GM21367 (cell line): ENCODE data around the gene HPN.
"Not testable (repeated sequence)": the region's sequence is repeated elsewhere in the genome, so short reads cannot be mapped to it uniquely, and the experiment has no call there.

Experiments
- ATAC-seq: cut with Tn5 transposase; IDR thresholded peaks from one replicate; pipeline ENCODE4 v1.9.1; 2021; ENCODE audit not compliant: unreplicated experiment

The HPN gene

DNA sequence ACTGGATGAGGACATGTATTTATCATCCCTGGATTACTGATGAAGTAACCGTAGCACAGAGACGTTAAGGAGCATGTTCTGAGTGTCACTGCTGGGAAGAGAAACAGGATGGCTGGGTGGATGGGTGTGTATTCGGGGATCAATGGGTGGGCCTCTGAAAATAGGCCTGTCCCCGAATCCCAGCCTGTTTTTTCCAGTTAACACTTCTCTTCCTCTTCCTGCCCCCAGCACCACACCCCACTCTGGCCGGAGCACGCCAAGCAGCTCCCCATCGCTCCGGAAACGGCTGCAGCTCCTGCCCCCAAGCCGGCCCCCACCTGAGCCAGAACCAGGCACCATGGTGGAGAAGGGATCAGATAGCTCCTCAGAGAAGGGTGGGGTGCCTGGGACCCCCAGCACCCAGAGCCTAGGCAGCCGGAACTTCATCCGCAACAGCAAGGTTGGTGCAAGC lies 32.6 kb upstream of the HPN start:
- ATAC-seq: no peak

DNA sequence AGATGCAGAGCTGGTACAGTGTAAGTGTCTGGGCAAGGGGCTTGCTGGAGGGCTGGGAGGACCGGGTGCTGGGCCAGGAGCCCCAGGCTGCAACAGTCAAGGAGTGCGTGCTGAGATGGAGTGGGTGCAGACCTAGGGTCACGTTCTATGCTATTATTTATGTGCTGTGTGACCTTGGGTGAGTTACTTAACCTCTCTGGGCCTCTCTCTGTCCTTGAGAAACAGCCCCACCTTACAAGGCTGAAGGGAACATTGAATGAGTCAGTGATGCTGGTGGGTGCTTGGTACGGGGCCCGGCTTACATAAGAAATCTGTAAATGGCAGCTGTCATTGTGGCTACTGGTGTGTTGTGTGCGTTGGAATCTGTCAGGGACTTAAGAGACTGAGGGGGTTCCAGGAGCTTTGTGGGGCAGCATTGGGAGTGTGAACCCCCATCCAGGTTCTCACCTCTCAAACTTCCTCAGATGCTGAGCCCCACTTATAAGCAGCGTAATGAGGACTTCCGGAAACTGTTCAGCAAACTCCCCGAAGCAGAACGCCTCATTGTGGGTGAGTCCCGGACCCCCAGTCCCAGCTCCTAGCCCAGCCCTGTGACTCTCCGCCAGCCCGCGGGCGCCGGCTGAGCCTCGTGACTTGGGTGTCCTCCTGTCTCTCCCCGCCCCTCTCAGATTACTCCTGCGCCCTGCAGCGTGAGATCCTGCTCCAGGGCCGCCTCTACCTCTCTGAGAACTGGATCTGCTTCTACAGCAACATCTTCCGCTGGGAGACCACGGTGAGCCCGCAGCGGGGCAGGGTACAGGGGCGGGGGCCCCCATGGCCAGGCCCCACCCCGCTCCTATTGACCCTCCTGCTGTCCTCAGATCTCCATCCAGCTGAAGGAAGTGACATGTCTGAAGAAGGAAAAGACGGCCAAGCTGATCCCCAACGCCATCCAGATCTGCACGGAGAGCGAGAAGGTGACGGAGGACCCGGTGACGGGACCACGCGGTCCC lies 31.8 kb upstream of the HPN start:
- no peak for ATAC-seq

DNA sequence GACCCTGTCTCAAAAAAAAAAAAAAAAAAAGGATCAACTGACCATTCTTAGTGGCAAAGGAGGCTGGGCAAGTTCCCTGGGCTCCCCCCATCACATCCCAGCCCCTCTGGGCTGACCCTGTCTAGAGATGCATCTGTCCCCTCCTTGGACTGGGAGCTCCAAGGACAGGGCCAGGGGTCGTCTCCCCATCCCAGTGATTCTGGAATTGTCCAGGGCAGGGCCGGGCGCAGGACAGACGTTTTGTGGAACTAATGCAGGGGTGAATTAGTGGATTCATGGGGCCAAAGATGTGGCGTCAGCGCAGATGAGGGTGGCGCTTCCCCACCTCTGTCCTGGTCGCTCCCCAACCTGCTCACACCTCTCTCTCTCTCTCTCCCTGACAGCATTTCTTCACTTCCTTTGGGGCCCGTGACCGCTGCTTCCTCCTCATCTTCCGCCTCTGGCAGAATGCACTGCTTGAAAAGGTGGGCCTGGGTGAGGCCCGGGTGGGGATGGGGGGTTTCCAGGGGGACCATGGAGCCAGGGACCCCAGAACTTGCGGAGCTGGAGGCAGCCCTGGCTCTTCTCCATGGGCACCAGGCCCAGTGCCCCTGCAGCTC lies 30.3 kb upstream of the HPN start:
- ATAC-seq: no peak

DNA sequence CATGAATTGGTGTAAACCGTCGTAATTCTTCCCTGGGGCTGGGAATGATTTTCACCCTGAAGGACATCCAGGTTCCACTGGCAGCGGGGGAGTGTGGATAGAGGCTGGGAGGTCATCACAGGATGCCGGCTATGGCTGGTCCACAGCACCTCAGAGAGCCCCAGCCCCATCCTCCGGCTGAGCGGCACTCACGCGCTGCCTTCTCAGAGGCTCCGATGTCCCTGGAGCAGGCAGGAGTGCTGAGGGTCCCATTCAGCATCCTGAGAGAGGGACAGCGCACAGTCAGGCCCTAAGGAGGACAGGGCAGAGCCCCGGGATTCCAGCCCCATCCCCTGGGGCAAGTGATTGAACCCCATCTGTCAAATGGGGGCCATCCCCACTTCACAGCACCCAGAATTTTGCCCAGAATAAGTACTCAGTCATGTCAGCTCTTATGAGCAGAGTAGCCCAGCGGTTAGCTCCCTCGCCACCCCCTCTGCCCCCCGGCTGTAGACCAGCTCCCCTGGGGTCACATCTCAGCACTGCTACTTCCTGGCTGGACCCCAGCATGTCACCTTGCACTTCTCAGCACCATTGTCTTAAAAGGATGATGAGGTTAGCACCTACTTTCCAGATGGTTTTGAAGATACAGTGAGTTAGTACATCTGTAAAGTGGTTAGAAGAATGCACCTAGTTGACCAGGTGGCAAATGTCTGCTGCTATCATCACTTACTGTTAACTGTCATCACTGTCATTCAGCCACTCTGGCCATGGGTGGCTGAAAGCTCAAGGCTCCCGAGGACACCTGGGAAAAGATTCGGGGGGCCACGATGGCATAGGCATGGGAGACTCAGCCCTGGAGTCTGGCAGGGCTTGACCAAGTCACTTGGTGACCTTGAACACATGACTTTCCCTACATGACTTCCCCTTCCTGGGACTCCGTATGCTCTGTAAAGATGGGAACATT lies 29.5 kb upstream of the HPN start:
- no peak for ATAC-seq

DNA sequence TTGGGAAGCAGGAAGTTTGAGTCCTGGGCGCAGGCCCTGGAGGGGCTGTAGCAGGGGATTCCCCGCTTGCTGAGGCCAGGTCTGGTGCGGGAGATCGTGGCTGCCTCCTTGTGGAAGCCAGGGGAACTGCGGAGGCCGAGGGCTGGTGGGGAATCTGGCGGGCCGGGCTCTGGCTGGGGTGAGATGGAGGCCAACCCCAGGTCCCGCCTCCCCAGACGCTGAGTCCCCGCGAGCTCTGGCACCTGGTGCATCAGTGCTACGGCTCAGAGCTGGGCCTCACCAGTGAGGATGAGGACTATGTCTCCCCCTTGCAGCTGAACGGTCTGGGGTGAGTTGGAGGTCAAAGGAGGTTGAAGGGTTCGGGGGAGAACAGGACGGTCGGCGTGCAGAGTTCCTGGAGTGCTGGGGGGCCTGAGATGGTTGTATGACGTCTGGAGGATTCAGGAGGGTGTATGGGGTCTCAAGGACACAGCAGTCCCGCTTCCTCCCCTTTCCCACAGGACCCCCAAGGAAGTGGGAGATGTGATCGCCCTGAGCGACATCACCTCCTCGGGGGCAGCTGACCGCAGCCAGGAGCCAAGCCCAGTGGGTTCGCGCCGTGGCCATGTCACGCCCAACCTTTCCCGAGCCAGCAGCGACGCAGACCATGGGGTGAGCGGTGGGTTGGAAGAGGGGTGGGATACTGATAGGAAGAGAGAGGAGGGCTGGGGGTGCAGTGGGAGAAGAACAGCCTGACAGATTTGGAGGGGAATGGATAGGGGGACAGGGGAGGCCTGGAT lies 28.3 kb upstream of the HPN start:
- ATAC-seq: no peak

DNA sequence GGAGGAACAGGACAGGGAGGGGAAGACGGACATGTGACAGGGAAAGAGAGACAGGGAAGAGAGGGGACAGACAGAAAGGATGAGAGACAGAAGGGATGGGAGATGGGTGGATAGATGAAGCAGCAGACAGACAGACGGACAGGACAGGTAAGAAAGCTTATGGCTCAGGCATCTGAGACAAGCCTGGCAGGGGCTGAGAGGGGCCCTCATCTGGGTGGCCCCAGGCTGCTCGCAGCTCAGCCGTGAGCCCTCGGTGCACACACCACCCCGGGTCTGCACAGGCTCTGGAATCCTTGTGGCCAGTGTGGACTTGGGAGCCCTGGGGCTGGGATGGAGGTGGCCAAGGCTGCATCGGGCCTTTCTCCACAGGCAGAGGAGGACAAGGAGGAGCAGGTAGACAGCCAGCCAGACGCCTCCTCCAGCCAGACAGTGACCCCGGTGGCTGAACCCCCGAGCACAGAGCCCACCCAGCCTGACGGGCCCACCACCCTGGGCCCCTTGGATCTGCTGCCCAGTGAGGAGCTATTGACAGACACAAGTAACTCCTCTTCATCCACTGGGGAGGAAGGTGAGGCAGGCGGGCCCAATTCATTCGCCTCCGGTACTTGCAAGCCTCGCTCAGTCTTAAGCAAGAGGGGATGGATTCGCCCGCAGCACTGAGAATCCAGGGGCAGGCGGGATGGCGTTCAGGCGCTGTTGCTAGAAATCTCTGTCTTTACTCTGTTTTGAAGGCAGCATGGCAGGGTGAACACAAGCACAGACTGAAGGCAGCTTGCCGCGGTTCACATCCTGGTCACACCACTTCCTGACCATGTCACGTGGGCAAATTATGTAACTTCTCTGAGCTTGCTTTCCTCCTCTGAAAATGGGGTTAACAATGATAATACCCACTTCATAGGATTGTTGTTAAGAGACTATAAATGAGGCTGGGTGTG lies 27.4 kb upstream of the HPN start:
- ATAC-seq: no peak

DNA sequence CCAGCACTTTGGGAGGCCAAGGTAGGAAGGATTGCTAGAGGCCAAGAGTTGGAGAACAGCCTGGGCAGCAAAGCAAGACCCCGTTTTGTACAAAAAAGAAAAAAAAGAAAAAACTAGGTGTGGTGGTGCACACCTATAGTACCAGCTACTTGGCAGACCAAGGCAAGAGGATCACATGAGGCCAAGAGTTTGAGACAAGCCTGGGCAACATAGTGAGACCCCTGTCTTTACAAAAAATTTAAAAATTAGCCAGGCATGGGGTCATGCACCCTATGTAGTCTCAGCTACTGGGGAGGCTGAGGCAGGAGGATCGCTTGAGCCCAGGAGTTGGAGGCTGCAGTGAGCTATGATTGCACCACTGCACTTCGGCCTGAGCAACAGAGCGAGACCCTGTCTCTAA lies 26.7 kb upstream of the HPN start:
- not testable (repeated sequence) for ATAC-seq

DNA sequence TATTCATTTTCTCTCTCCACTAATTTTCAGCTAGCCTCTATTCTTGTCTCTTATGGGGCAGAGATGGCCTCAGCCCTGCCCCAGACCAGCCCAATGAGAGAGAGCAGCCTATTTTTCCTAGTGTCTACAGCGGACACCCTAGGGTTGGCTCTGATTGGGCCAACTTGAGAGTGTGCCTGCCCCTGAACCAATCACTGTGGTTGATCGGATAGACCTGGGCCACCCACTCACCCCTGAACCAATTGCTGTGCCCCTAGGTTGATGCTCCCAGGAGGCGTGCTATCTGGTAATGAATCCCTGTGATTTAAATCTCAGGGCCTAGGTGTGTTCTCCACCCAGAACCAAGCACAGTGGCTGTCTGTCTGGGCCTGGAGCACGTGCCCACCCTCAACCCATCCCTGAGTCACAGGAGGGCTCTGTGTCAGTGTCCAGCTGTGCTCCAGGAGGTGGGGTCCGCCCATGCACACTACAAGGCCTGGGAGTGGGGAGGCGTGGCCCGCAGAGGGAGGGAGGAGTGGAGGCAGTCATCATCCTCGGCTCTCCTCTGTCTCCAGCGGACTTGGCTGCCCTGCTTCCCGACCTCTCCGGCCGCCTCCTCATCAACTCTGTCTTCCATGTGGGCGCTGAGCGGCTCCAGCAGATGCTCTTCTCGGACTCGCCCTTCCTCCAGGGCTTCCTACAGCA lies 26.1 kb upstream of the HPN start:
- ATAC-seq: no peak

DNA sequence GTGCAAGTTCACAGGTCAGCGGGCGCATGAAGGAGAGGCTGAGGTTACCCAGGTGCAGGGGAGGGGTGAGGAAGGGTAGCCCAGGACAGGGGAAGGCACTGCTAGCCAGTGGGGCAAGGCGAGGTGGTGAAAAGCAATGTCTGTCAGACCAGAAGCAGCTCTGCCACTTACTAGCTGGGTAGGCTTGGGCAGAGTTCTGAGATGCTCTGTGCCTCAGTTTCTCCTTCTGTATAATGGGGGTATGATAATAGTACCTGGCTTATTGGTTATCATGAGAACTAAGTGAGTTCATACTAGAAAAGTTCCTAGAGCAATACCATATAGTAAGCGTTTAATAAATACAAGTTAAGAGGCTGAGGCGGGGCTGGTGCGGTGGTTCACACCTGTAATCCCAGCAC lies 25.6 kb upstream of the HPN start:
- ATAC-seq: no peak

DNA sequence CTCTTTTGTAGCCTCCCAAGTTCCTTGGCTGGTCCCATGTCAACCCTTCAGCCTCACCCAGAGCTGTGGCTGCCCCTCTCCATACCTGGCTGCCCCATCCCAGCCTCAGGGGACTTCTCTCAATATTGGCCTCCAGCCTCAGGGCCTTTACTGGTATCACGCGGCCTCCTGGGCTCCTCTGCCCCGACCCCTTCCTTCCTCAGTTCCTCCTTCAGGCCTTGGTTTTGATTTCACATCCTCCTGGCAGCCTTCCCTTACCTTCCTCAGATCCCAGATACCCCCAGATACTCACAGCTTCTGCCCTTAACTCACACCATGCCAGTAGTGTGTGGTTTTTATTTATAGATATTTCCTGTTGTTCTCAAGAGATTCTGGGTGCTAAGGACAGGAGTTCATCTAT lies 24.0 kb upstream of the HPN start:
- ATAC-seq: no peak

DNA sequence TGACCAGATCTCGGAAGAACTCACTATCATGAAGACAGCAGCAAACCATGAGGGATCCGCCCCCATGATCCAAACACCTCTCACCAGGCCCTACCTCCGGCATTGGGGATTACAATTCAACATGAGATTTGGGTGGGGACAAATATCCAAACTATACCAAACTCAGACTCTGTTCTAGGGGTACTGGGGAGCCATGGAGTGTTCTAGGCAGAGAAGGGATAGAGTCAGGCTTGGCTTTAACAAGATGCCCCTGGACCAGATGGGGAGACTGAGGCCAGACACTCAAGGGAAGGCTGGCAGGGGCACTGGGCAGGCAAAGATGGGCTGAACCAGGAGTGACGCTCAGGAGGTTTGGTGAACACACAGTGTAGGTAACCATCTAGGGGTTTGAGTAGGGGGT lies 23.1 kb upstream of the HPN start:
- no peak for ATAC-seq

DNA sequence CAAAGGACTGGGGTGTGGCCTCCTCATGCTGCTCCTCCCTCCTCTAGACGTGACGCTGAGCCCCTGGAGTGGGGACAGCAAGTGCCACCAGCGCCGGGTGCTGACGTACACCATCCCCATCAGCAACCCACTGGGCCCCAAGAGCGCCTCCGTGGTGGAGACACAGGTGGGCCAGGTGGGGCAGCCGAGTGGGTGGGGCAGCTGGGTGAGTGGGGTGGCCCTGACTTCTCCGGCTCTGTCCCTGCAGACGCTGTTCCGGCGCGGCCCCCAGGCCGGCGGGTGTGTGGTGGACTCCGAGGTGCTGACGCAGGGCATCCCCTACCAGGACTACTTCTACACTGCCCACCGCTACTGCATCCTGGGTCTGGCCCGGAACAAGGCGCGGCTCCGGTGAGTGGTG lies 22.4 kb upstream of the HPN start:
- ATAC-seq: no peak

DNA sequence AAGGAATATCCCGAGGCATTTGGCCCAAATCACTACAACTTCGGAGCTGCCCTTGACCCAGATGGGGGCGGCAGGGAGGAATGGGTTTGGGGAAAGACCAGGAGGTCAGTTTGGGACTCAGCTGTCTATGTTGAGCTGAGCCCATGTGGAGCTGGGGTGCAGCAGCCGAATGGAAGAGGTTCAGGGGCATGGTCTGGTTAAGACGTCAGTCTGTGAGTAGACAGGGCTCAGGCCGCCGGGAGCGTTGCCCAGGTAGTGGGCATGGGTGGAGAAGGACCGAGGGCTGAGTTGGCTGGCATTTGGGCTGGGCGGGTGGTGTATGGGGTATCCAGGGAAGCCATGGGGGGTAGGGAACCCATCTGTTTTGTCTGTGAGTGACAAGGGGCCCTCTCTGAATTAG lies 20.5 kb upstream of the HPN start:
- no peak for ATAC-seq

DNA sequence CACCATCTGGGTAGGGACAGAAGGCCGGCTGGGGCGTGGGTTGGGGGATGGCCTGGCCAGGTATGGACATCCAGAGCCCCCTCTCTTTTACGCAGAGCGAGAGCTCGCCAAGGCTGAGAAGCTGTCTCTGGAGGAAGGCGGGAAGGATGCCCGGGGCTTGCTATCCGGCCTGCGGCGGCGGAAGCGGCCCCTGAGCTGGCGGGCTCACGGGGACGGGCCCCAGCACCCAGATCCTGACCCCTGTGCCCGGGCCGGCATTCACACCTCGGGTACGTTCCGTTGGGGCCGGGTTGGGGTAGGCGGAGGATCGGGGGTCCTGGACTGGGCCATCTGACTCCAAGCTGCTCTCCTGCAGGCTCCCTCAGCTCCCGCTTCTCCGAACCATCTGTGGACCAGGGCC lies 19.9 kb upstream of the HPN start:
- no peak for ATAC-seq

DNA sequence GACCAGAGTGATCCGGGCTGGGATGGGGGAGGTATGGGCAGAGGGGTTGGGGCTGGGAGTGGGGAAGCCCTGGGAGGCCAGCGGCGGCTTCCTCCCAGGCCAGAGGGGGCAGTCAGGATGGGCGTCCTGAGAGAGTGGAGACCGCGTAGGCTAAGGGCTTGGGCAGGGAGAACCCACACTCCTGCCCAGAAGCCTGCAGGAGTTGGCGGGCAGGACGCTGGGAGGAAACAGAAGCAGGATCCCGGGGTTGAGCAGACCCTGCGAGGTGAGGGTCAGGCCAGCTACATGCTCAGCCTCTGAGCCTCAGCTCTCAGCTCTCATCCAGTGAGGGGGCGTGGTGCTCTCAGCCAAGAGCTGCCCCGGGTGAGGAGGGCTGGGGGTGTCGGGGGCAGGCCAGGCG lies 19.1 kb upstream of the HPN start:
- no peak for ATAC-seq

DNA sequence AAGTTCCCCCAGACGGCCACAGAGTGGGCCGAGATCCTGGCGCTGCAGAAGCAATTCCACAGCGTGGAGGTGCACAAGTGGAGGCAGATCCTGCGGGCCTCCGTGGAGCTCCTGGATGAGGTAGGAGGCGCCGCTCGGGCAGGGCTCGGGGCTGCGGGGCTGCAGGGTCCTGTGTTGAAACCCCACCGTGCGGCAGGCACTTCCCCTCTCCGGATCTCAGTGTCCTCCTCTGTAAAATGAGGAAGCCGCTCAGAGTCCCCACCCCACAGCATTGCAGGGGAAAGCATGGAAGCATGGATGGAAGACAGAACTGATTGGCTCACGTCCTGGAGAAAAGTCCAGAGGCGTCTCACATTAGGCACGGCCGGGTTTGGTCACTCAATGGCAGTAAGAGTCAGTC lies 18.1 kb upstream of the HPN start:
- no peak for ATAC-seq

DNA sequence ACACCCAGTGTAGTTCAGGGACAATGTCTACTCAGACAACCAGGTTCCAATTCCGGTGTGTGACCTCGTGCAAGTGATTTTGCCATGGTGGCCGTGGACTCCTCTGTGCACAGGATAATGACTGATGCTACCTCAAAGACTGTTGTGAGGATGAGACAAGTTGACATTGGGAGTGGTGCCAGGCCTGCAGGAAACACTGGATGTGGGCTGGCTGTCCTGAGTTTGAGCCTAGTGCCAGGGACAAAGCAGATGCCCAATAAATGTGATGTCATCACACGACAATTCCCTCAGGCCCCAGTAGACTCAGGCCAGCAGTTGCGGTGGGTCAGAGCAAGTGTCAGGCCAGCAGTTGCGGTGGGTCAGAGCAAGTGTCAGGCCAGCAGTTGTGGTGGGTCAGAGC lies 17.4 kb upstream of the HPN start:
- ATAC-seq: no peak

DNA sequence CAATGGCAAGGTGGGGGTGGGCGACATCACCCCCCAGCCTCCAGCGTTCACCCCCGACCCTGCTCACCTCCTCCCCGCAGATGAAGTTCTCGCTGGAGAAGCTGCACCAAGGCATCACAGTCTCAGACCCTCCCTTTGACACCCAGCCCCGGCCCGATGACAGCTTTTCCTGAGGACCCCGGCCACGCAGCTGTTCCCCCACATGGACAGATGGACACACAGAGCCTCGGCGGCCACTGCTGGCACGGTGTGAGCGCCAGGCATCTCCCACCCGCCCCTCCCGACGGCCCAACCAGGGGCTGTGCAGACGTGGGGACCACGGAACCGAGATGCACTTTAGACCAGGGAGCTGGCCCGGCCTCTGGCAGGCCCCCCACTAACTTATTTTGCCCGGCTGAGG lies 15.6 kb upstream of the HPN start:
- no peak for ATAC-seq

DNA sequence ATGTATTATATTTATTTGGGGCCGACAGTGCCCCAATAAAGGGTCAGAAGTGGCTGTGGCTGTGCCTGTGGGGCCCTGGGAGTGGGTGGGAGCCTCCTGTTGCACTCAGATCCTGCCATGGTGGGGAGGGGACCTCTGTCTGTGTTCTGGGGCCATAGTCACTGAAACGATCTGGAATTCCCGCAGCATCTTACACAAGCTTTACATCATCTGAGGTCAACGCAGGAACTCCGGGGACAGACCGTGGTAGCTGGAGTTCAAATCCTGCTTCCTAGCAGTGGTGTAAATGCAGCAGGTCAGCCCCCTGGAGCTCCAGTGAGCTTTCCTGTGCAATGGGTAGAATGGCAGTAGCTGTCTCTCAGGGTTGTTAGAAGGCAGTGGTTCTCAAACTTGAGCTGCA lies 15.1 kb upstream of the HPN start:
- ATAC-seq: no peak
